NCI-H128 (cell line): ENCODE measurements around the gene SUGCT.

ENCODE experiments used
- DNase-seq: peaks from one replicate; lab custom pipeline; 2025; ENCODE audit not compliant: unreplicated experiment; lab: John Stamatoyannopoulos, UW

SUGCT gene

GRCh38 chr7:40706829-40707228 lies 572.0 kb downstream of the SUGCT start:
- DNase-seq = no peak

GRCh38 chr7:40709062-40709964 lies 574.5 kb downstream of the SUGCT start:
- DNase-seq = no peak

GRCh38 chr7:40711706-40712105 lies 576.9 kb downstream of the SUGCT start:
- no peak for DNase-seq

GRCh38 chr7:40714363-40715052 lies 579.7 kb downstream of the SUGCT start:
- no peak for DNase-seq

- DNase-seq = no peak
These were observed 580.2 kb downstream of the SUGCT start for GRCh38 chr7:40715053-40715430.

GRCh38 chr7:40716052-40716451 lies 581.2 kb downstream of the SUGCT start:
- no peak for DNase-seq

GRCh38 chr7:40717242-40717641 lies 582.4 kb downstream of the SUGCT start:
- DNase-seq = no peak

- no peak for DNase-seq
These were observed 585.6 kb downstream of the SUGCT start for GRCh38 chr7:40720416-40720815.

GRCh38 chr7:40721342-40721949 lies 586.6 kb downstream of the SUGCT start:
- DNase-seq = no peak

GRCh38 chr7:40722242-40722641 lies 587.4 kb downstream of the SUGCT start:
- DNase-seq = no peak

GRCh38 chr7:40723829-40724228 lies 589.0 kb downstream of the SUGCT start:
- no peak for DNase-seq

- DNase-seq = no peak
These were observed 591.8 kb downstream of the SUGCT start for GRCh38 chr7:40726559-40726958.

- no peak for DNase-seq
These were observed 598.3 kb downstream of the SUGCT start for GRCh38 chr7:40733114-40733513.

GRCh38 chr7:40733578-40733977 lies 598.8 kb downstream of the SUGCT start:
- DNase-seq = no peak

- no peak for DNase-seq
These were observed 604.5 kb downstream of the SUGCT start for GRCh38 chr7:40739257-40739656.

- no peak for DNase-seq
These were observed 607.5 kb downstream of the SUGCT start for GRCh38 chr7:40742270-40742669.

- DNase-seq = no peak
These were observed 612.2 kb downstream of the SUGCT start for GRCh38 chr7:40746841-40747556.

- no peak for DNase-seq
These were observed 613.1 kb downstream of the SUGCT start for GRCh38 chr7:40747856-40748255.

GRCh38 chr7:40749877-40750276 lies 615.1 kb downstream of the SUGCT start:
- DNase-seq = no peak

- no peak for DNase-seq
These were observed 618.6 kb downstream of the SUGCT start for GRCh38 chr7:40753455-40753854.

GRCh38 chr7:40755438-40755837 lies 620.6 kb downstream of the SUGCT start:
- no peak for DNase-seq
